GOT3 (cell line): Measurements from ENCODE around the gene TOP3A.

Experiments
- DNase-seq: peaks from one replicate; lab custom pipeline; 2025; ENCODE audit warnings: mixed read lengths; lab: John Stamatoyannopoulos, UW

Gene TOP3A

DNA sequence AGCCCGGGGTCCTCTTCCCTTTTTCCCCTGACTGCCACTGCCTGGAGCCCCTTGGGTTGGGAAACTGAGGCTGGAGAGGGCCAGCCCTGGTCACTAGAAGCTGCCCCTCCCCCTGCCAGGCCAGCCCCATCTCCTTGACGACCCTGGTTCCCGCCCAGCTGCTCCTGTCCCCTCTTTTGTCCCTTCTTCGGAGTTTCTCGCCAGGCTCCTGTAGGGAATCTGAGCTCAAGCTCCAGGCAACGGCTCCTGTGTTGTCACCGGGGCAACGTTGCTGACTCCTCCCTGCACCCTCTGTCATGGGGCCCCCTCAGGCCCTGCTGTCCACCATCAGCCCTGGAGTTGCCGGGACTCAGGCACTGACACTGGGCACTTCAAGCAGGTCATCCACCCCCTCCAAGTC lies 83.6 kb downstream of the TOP3A start:
- no peak for DNase-seq

DNA sequence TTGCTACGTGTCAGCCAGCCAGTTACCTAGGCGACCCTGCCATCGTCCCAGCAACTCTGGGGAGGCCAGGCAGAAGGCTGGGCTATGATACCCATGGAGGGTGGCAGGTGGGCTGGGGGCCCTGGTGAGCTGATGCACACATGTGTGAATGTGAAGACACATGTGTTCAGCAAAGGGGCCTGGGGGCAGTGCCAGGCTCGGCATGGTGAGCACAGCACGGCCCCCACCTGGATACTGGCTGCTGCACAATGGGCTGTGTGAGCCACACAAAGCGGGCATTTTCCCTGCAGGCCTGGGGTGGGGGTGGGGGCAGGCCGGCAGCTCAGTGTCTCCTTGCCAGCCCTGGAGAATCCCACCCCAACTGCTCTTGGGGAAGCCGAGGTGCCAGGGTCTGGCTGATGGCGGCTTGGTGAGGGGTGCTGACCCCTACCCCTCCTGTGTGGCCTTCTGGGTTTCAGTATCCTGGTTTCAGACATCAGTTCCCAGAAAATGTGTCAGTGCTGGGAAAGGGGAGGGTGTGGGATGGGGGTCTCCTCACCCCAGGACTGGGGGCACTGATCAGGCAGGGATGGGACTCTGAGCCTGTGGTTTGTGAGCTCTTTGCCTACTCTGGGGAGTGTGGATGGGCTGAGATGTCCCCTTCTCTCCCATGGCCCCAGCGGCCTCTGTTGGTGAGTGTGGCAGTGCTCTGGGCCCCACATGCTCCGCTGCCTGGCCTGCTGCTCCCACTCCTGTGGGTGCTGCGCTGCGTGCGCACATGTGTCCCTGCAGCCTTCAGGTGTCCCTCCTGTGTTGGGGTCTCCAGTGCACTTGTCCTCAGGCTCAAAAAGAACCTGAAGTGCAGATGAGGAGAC lies 84.3 kb downstream of the TOP3A start:
- no peak for DNase-seq

DNA sequence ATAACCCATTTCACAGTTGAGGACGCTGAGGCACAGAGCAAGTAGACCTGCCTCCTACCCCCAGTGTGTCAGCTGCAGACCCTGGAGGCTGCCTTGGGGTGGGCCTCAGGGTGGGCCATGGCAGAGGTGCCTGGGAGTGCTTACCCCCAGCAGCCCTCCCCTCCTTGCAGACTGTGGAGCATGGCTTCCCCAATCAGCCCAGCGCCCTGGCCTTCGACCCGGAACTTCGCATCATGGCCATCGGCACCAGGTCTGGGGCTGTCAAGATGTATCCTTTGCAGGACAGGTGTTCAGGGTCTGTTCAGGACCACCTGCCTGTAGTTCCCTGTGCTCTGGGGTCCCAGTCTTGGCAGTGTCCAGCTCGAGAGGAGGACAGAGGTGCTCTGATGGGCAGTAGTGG lies 85.0 kb downstream of the TOP3A start:
- DNase-seq: no peak

DNA sequence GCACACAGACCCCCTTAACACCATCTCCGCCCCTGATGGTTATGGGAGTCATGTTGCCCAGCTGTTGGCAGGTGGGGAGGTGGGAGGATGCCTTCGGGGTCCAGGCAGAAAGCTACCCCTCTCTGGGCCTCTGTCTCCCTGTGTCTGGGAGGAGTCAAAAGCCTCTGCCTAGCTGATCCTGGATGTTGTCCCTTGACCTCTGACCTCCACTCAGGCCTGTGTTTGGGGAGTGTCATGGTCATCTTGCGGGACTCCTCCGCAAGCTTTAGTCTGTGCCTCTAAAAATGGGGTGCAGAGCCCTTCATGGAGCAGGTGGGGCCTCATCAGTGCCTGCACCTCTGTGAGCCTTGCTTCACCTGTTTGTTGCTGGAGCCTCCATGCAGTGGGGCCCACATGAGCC lies 85.5 kb downstream of the TOP3A start:
- no peak for DNase-seq

DNA sequence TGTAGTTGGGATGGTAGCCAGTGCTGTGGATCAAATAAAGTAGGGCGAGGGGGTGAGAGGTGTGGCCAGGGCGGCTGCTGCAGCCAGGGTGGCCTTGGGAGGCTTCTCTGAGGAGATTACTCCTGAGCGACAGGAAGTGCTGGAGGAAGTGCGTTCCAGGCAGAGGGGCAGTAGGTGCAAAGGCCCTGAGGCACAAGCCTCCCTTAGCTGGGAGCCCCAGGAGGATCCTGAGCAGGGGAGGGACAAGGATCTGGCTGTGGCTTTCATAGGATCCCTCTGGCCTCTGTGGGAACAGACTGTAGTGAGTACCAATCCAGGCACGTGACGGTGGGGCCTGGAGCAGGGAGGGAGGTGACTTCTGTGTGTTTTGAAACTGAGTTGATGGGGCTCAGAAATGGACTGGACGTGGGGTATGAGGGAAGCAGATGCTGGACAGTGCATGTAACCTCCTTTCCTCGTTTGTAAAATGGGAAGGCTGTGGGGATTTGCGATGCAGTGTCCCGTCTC lies 86.6 kb downstream of the TOP3A start:
- no peak for DNase-seq

DNA sequence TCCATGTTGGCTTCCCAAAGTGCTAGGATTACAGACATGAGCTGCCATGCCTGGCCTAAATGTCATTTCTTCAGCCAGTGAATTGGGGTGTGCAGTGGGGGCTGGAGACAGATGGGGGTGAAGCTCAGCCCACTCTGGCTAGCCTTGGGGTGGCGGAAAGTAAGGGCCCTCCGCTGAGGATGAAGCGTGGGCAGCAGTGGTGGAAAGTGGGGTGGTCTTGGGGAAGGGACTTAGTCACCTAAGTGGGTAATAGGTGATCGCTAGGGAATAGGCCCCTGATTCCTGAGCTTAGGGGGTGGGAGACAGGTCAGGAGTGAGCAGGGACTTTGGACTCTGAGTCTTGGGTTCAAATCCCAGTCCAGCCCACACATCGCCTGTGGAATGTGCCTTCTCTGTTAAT lies 87.2 kb downstream of the TOP3A start:
- no peak for DNase-seq

DNA sequence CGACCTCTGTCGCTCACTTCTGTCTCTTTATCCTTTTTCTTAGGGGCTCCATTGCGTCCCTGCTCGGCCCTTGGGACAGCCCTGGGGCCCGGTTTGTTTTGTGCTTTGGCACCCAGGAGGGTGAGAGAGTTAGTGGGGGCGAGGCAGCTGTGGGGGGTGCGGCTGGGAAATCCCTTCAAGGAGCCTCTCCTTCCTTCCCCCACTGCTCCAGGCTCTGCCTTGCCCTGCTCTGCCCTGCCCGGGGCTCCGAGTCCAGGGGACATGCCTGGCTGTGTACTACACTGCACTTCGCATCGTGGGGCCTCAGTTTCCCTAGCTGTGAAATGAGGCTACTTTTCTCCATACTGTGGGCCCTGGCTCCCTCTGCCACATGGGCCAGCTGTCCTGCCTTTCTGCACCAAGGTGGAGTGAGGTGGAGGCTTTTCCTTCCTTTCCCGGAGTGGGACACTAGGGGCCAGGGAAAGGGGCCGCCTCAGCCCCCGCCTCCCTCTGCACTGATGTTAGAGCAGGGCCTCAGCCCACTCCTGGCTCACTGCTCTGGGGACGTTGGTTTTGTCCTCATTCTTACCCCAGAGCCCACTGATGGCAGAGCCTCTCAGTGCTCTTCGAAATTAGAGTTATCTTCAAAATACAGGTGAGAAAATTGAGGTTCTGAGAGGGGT lies 88.4 kb downstream of the TOP3A start:
- DNase-seq: no peak

DNA sequence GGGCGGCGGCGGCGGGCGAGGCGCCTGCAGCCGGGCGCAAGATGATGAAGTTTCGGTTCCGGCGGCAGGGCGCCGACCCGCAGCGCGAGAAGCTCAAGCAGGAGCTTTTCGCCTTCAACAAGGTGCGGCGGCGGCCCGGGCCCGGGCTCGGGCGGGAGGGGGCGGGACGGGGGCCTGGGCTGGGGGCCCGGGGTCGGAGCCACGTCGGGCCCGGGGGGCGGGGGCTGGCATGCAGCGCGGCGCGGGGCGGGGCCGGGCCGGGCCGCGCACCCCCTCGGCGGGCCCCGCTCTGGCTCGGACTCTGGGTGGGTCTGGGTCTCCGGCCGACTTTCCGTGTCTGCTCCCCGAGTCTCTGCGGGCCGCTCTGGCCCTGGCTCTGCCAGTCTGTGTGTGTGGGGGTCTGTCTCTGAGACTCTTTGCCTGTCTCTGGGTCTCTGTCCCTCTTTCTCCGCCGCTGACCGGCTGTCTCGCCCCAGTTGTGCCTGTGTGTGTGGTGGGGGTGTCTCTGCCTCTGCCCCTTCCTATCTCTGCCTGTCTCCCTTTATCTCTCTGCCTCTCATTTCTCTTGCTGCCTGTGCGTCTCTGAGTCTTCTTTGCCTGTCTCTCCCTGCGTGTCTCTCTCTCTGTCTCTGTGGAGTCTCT lies 89.0 kb downstream of the TOP3A start:
- DNase-seq: no peak

DNA sequence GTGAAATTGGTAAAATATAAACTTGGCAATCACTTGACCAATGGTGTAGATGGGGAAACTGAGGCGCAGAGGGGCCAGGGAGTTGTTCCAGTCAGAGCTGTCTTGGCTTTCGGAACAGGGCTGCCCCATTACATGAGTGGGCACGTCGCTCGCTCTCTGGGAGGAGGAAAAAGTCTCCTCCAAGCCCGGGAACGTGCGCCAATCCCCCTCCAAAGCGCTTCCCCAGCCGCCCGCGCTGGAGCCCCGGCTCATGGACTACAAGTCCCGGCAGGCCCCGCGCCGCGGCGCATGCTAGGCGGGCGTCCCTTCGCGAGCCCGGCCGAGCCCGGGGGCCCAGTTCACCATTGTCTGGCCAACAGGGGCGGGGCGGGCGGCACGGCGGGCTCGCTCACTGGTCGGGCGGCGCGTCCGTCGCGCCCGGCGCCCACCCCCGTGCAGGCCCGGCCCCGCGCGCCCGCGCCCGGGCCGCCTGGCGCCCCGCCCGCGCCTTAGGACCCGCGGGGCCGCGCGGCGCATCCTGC lies 89.6 kb downstream of the TOP3A start, which contains the start of gene LLGL1:
Gene LLGL1, plus strand, starts transcription at position 515 of the 521 bp plus-strand sequence. CDS start 48 bp downstream, outside the sequence.
- peak; percentile 81 for DNase-seq

DNA sequence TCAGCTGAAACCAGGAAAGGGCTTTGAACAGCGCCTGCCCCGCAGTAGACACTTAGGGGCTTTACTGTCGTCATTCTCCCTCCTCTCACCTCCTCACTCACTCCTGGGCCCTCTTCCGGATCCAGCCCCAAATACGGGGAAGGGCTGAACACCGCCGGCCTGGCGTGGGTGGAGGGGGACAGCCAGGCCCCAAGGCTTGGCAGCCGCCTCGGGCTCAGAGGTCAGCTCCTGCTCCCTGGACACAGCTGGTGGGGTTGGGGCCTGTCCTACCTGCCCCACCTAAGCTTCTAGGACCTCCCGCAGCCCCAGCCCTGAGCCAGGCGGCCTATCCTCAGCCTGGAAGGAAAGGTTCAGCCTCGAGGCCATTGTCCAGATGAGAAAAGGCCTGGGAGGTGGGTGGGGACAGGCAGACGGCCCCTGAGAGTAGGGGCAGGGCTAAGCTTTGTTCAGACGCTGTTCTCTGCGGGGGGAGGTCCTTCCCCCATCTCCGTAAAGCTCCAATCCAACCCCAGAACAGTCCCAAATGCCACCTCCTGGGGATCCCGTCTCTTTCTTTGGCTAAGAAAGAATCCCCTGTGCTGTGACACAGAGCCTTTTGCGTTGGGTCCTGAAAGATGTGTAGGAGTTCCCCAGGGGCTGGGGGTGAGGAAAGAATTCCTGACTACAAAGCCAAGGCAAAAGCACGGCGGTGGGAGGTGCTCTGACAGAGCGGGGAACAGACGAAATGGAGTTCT lies 90.2 kb downstream of the TOP3A start:
- DNase-seq: no peak

DNA sequence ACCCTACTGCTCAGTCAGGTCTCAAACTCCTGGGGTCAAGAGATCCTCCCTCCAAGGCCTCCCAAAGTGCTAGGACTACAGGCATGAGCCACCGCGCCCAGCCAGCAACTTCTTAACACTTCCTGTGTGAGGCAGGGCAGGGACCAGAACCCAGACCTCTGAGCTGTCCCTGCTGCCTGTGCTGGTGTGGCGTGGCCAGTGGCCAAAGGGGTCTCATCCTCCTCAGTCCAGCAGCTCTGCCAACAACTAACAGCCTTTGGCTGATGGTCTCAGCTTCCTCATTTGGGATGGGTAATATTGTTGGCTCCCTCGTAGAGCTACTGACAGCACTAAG lies 90.8 kb downstream of the TOP3A start:
- no peak for DNase-seq
